GM21576 (cell line): Measurements from ENCODE around the gene CCDC82.

Experiments
- ATAC-seq: cut with Tn5 transposase; IDR thresholded peaks from one replicate; pipeline ENCODE4 v1.9.1; 2021; ENCODE audit warnings: mild to moderate bottlenecking, moderate library complexity; ENCODE audit not compliant: unreplicated experiment

The CCDC82 gene

GRCh38 chr11:96329855-96330510 lies 59.7 kb downstream of the CCDC82 start:
- no peak for ATAC-seq

- ATAC-seq, result no peak
Measured at GRCh38 chr11:96329419-96329818, 60.3 kb downstream of the CCDC82 start.

GRCh38 chr11:96328395-96329010 lies 61.2 kb downstream of the CCDC82 start:
- no peak for ATAC-seq

- no peak for ATAC-seq
Measured at GRCh38 chr11:96326959-96327358, 62.8 kb downstream of the CCDC82 start.

- no peak for ATAC-seq
Measured at GRCh38 chr11:96324912-96325311, 64.8 kb downstream of the CCDC82 start.

- no peak for ATAC-seq
Measured at GRCh38 chr11:96323642-96323985, 66.1 kb downstream of the CCDC82 start.

- ATAC-seq, result no peak
Measured at GRCh38 chr11:96322775-96323641, 66.7 kb downstream of the CCDC82 start.

- ATAC-seq, result no peak
Measured at GRCh38 chr11:96321091-96321490, 68.6 kb downstream of the CCDC82 start.

- no peak for ATAC-seq
Measured at GRCh38 chr11:96319898-96320656, 69.6 kb downstream of the CCDC82 start.

GRCh38 chr11:96318850-96319249 lies 70.9 kb downstream of the CCDC82 start:
- ATAC-seq, result no peak

GRCh38 chr11:96318399-96318798 lies 71.3 kb downstream of the CCDC82 start:
- no peak for ATAC-seq

- no peak for ATAC-seq
Measured at GRCh38 chr11:96317985-96318384, 71.7 kb downstream of the CCDC82 start.

GRCh38 chr11:96317571-96317970 lies 72.1 kb downstream of the CCDC82 start:
- ATAC-seq, result no peak

GRCh38 chr11:96316869-96317268 lies 72.8 kb downstream of the CCDC82 start:
- no peak for ATAC-seq

GRCh38 chr11:96315476-96315875 lies 74.2 kb downstream of the CCDC82 start:
- ATAC-seq, result no peak

- ATAC-seq, result no peak
Measured at GRCh38 chr11:96314326-96315020, 75.2 kb downstream of the CCDC82 start.

GRCh38 chr11:96313163-96313562 lies 76.5 kb downstream of the CCDC82 start:
- no peak for ATAC-seq

- no peak for ATAC-seq
Measured at GRCh38 chr11:96311120-96311568, 78.6 kb downstream of the CCDC82 start.

- no peak for ATAC-seq
Measured at GRCh38 chr11:96310236-96310635, 79.5 kb downstream of the CCDC82 start.

- no peak for ATAC-seq
Measured at GRCh38 chr11:96309643-96310017, 80.1 kb downstream of the CCDC82 start.
